Breast epithelium (tissue), 4 donors: ENCODE measurements around the gene ATAD3A. TPM values are rescaled to one million over a fixed set of nuclear protein-coding genes. Genes with fewer than 3 reads are reported as not detected.

Source experiments
- DNase-seq, 2 donors: peaks; one replicate each; pipeline ENCODE4 v3.0.0-alpha.2; 2019; ENCODE audit warnings: low spot score in 2 of 2
- H3K27ac ChIP-seq, 2 donors: fragments of 200-600 bp; sonication (generic) in 1 of 2; one replicate each; pipeline ENCODE4 v1.5.1; 2016 to 2019; ENCODE audit warnings: mild to moderate bottlenecking in 1 of 2
- H3K27me3 ChIP-seq, 2 donors: fragments of 200-600 bp; sonication (generic) in 1 of 2; one replicate each; pipeline versions ENCODE4 v1.5.1 to v1.6.0; 2017 to 2019; ENCODE audit warnings: control low read depth in 1 of 2, mild to moderate bottlenecking in 1 of 2
- H3K36me3 ChIP-seq: fragments of 200-600 bp; one replicate; pipeline ENCODE4 v1.5.1; 2019
- H3K4me1 ChIP-seq, 2 donors: fragments of 200-600 bp; sonication (generic); one replicate each; pipeline ENCODE4 v1.5.1; 2016 to 2019; ENCODE audit warnings: control low read depth in 1 of 2
- H3K4me3 ChIP-seq, 3 donors: fragments of 200-600 bp; sonication (generic); 1 replicate in 2 of 3; 2 replicates in 1 of 3; pipeline ENCODE4 v1.5.1; 2016 to 2019; ENCODE audit warnings: mild to moderate bottlenecking in 3 of 3, moderate library complexity in 2 of 3
- H3K9me3 ChIP-seq, 2 donors: fragments of 200-600 bp; sonication (generic) in 1 of 2; one replicate each; pipeline ENCODE4 v1.5.1; 2016 to 2019; ENCODE audit warnings: control low read depth in 1 of 2
- POLR2A ChIP-seq: fragments of 450-650 bp; IDR thresholded peaks from one replicate; pipeline ENCODE4 v1.6.1; 2016; ENCODE audit warnings: antibody characterized with exemption, mild to moderate bottlenecking, moderate library complexity
- POLR2AphosphoS5 ChIP-seq, 3 donors: sonication (generic); formaldehyde crosslinking; IDR thresholded peaks; one replicate each; pipeline ENCODE4 v1.6.1; 2017; ENCODE audit warnings: antibody characterized with exemption in 3 of 3
- intact Hi-C: fragments of 100-400 bp; cut with DNase I; formaldehyde crosslinking; loops from one replicate; pipeline ENCODE4 v1.15.1; 2023; ENCODE audit warnings: low total_unique reads
- total RNA-seq, 3 donors: library from RNA; depleted of rRNA; stranded (reverse); fragments of >200 nt; gene quantifications; one replicate each; pipeline ENCODE4 v1.1.0, GENCODE V29; 2016
- TF ChIP-seq, protein P1 (sequence below), 3 donors: fragments of 450-650 bp; IDR thresholded peaks; one replicate each; pipeline ENCODE4 v1.5.1; 2016 to 2017; ENCODE audit warnings: antibody characterized with exemption in 3 of 3, mild to moderate bottlenecking in 3 of 3, moderate library complexity in 3 of 3

ATAD3A gene
- total RNA-seq, 3 donors from 2014 or later: 14.9 to 22.3 (median 15.5) TPM

DNA sequence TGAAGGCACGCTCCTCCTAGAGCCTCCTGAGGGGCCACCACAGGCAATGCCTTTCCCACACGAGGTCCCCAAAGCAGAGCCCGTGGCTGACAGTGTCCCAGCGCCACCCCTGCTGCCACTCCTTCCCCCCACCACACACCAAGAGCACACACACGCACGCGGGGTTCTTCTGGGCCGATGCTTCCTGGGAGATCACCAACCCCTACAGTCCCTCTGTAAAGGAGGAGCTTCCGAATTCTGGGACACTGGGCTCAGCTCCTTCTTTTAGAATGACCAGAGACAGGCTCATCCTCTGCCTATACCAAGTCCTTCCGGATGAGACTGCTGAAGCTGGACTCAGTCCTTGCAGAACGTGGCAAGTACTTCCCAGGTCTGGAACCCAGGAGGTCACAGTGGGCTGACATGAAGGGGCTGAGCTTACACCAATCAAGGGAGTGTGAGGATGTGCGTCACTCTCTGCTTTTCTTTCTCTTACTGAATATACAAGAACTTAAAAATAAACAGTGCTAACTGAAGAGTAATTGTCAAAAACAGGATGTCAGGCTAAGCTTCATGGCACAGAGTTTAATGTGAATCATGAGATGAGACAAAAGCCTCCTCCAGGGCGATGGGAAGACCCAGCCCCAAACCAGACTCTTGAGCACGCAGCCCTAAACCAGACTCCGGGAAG is 50.0 kb downstream of the ATAD3A start:
- Histone ChIP-seq H3K4me1 (no peaks in the 10 kb centered on the region), H3K9me3 (no peaks in the 10 kb centered on the region), H3K36me3 (no peaks in the 10 kb centered on the region), H3K27me3 (no peaks in the 10 kb centered on the region), H3K4me3 (no peak overlapping the region), H3K27ac (no peak overlapping the region)
- TF ChIP-seq POLR2A (no peak), POLR2AphosphoS5 (IDR thresholded peaks at IDR 0.05) (no peak)
- TF ChIP-seq, protein P1, sequence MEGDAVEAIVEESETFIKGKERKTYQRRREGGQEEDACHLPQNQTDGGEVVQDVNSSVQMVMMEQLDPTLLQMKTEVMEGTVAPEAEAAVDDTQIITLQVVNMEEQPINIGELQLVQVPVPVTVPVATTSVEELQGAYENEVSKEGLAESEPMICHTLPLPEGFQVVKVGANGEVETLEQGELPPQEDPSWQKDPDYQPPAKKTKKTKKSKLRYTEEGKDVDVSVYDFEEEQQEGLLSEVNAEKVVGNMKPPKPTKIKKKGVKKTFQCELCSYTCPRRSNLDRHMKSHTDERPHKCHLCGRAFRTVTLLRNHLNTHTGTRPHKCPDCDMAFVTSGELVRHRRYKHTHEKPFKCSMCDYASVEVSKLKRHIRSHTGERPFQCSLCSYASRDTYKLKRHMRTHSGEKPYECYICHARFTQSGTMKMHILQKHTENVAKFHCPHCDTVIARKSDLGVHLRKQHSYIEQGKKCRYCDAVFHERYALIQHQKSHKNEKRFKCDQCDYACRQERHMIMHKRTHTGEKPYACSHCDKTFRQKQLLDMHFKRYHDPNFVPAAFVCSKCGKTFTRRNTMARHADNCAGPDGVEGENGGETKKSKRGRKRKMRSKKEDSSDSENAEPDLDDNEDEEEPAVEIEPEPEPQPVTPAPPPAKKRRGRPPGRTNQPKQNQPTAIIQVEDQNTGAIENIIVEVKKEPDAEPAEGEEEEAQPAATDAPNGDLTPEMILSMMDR (IDR thresholded peaks at IDR 0.05): no peak
- intact Hi-C loops: no loop called here
- no peak for DNase-seq

DNA sequence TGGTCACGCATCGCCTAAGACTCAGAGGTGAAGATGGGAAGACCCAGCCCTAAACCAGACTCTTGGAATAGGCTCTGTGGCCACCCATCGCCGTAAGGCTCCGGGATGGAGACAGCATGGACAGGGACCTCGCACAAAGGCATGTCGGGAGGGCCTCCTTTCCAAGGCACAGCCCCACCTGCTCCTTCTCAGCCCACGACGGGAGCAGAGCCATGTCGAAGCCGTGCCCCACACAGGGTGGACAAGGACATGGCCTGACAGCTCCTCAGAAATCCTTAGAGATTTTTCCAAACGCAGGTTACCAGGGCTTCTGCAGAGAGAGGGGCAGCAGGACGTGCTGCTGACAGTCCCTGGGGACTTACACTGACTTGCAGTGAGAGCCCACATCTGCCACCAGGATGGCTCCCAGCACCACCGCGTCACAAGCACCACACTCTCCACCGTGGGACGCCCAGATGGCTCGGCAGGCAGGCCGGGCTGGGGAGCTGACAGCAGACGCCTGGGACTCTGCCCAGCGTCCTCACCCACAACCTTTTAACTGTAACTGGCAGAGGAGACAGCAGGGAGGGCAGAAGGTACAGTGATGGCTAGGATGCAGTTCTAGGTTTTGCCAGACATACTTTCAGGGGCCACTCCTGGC is 50.7 kb downstream of the ATAD3A start:
- Histone ChIP-seq H3K4me3 (no peak overlapping the region), H3K27ac (no peak overlapping the region), H3K9me3 (no peaks in the 10 kb centered on the region), H3K36me3 (no peaks in the 10 kb centered on the region), H3K27me3 (no peaks in the 10 kb centered on the region), H3K4me1 (no peaks in the 10 kb centered on the region)
- no peak for DNase-seq
- intact Hi-C loops: no loop called here
- TF ChIP-seq, protein P1 (IDR thresholded peaks at IDR 0.05): no peak
- TF ChIP-seq POLR2A (no peak), POLR2AphosphoS5 (IDR thresholded peaks at IDR 0.05) (no peak)

DNA sequence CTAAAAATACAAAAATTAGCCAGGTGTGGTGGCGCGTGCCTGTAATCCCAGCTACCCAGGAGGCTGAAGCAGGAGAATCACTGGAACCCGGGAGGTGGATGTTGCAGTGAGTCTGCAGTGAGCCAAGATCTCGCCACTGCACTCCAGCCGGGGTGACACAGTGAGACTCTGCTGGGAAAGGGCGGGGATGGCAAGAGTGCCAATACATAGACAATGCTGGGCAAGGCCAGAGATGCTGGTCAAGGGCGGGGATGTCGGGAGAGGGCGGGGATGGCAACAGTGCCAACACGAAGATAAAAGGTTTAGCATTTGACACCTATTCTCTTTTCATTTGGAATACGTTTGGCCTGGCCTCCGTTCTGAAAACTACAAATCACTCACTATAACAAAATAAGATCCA is 51.7 kb downstream of the ATAD3A start:
- intact Hi-C loops: no loop called here
- no peaks in the 10 kb centered on the region for H3K36me3 ChIP-seq
- TF ChIP-seq, protein P1 (IDR thresholded peaks at IDR 0.05): no peak
- TF ChIP-seq POLR2A: no peak
- TF ChIP-seq POLR2AphosphoS5 (IDR thresholded peaks at IDR 0.05): no peak
- H3K27ac ChIP-seq: no peak overlapping the region
- H3K4me1 ChIP-seq: no peaks in the 10 kb centered on the region
- H3K27me3 ChIP-seq: no peaks in the 10 kb centered on the region
- no peaks in the 10 kb centered on the region for H3K9me3 ChIP-seq
- no peak for DNase-seq
- H3K4me3 ChIP-seq: no peak overlapping the region

DNA sequence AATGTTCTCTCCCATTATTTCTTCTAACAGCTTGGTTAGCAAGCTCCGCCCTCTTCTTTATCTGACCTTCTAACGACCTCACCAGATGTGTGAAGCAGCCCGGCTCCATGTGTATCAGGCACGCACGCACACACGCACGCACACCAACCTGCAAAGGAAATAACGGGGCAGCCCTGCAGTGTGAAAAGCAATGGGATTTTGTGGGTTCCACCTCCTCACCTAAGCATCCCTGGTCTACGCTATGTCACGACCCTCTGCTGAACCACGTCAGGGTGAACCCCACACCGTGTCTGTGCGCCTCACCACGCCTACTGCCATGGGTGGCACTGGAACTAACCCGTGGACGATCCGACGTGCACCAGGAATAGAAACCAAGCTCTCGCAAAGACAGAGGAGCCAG is 52.3 kb downstream of the ATAD3A start:
- intact Hi-C loops: no loop called here
- Histone ChIP-seq H3K9me3 (no peaks in the 10 kb centered on the region), H3K27me3 (no peaks in the 10 kb centered on the region), H3K4me1 (no peaks in the 10 kb centered on the region), H3K36me3 (no peaks in the 10 kb centered on the region), H3K4me3 (no peak overlapping the region), H3K27ac (no peak overlapping the region)
- DNase-seq: no peak
- TF ChIP-seq, protein P1 (IDR thresholded peaks at IDR 0.05): no peak

DNA sequence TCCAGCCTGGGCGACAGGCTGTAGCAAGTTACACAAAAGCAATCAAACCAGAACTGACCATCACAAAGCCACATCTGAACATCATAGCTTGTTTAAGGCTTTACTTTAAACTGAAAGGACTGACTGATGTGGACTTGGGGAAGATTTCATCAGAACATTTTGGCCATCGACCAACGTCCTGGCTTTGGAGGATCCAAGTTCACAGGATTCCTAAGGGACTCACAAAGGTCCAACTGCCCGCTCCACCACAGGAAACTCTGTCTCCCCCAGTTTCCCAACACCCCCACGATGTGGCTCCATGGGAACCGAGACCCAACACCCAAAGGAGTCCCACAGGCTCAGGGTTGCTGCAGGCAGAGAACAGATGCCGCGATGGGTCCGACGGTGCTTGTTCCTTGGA is 53.4 kb downstream of the ATAD3A start:
- Histone ChIP-seq H3K36me3 (no peaks in the 10 kb centered on the region), H3K27ac (no peak overlapping the region), H3K4me1 (no peaks in the 10 kb centered on the region), H3K9me3 (no peaks in the 10 kb centered on the region), H3K27me3 (no peaks in the 10 kb centered on the region), H3K4me3 (no peak overlapping the region)
- DNase-seq: no peak
- intact Hi-C loops: no loop called here
- TF ChIP-seq, protein P1 (IDR thresholded peaks at IDR 0.05): no peak
- TF ChIP-seq POLR2AphosphoS5 (IDR thresholded peaks at IDR 0.05) (no peak), POLR2A (no peak)
